PFSK-1 (cell line): ENCODE data around the gene GPNMB.

ENCODE experiments used
- POLR2AphosphoS5 ChIP-seq: IDR thresholded peaks from 2 replicates; pipeline ENCODE4 v1.6.1; 2012; ENCODE audit warnings: low read depth, mild to moderate bottlenecking, control low read depth, low read length, moderate library complexity
- REST ChIP-seq, 2 experiments: IDR thresholded peaks; 2 replicates each; pipeline versions ENCODE4 v1.6.1 to v1.8.0; 2011 to 2012; ENCODE audit warnings: low read depth in 2 of 2, low read length in 2 of 2, control low read depth in 1 of 2, inconsistent platforms in 1 of 2, mild to moderate bottlenecking in 1 of 2, moderate library complexity in 1 of 2; ENCODE audit not compliant: insufficient read depth in 1 of 2
- SIN3A ChIP-seq: IDR thresholded peaks from 2 replicates; pipeline ENCODE4 v1.6.1; 2012; ENCODE audit warnings: mild to moderate bottlenecking, low read length, moderate library complexity, borderline replicate concordance; ENCODE audit not compliant: insufficient read depth
- TAF1 ChIP-seq: IDR thresholded peaks from 2 replicates; pipeline ENCODE4 v1.6.1; 2012; ENCODE audit warnings: low read length, control low read depth, borderline replicate concordance; ENCODE audit not compliant: insufficient read depth

- TF ChIP-seq REST (IDR thresholded peaks at IDR 0.05; ENCODE audit: insufficient read depth in 1 of 2, low read depth in 2 of 2, low read length in 2 of 2) (no peak), POLR2AphosphoS5 (no peak), SIN3A (no peak), TAF1 (no peak)
Observed at GRCh38 chr7:23264916-23265458, 18.4 kb downstream of the GPNMB start.
